Adrenal gland (tissue), 5 donors: ENCODE measurements around the gene CANX.

Source experiments
- CTCF ChIP-seq, 6 experiments: fragments of 450-650 bp in 4 of 6; fragments of 200-600 bp in 2 of 6; sonication (generic) in 1 of 6; IDR thresholded peaks; 1 replicate in 5 of 6; 2 replicates in 1 of 6; pipeline versions ENCODE4 v1.5.1 to v1.8.0; 2016 to 2021; ENCODE audit warnings: antibody characterized with exemption in 6 of 6, mild to moderate bottlenecking in 2 of 6, moderate library complexity in 1 of 6
- POLR2A ChIP-seq, 2 donors: fragments of 450-650 bp; IDR thresholded peaks; one replicate each; pipeline ENCODE4 v1.6.1; 2017; ENCODE audit warnings: antibody characterized with exemption in 2 of 2, mild to moderate bottlenecking in 2 of 2, moderate library complexity in 1 of 2
- donor health status: DM: no; HTN: no; CAD: no.

- TF ChIP-seq POLR2A (IDR thresholded peaks at IDR 0.05) (no peak), CTCF (IDR thresholded peaks at IDR 0.05) (no peak)
Observed at GRCh38 chr5:179696603-179697002, 2.2 kb upstream of the CANX start.
